WTC11 (cell line): Measurements from ENCODE around the gene GNA14. TPM values are rescaled to one million over a fixed set of nuclear protein-coding genes. Genes with fewer than 3 reads are reported as not detected.

Source experiments
- ATAC-seq: fragments of 200-7000 bp; cut with Tn5 transposase; 2 replicates; pipeline ENCODE4 v1.10.0; 2021; ENCODE audit warnings: mild to moderate bottlenecking, moderate library complexity
- CTCF ChIA-PET: fragments of 300-600 bp; sonication (Branson Sonifier 250); formaldehyde crosslinking; loops from one replicate; lab custom pipeline; 2021; ENCODE audit warnings: antibody characterized with exemption; lab: Charles Lee
- POLR2A ChIA-PET: fragments of 350-600 bp; sonication (Branson Sonifier 250); formaldehyde crosslinking; loops from one replicate; lab custom pipeline; 2021; ENCODE audit warnings: antibody characterized with exemption; lab: Charles Lee
- DNase-seq: peaks from one replicate; pipeline ENCODE4 v3.0.0; 2021; ENCODE audit warnings: low spot score
- H3K27ac Mint-ChIP-seq: 2 replicates; pipeline ENCODE4 v1.8.0; 2021; ENCODE audit warnings: mixed read lengths
- H3K27me3 Mint-ChIP-seq: 2 replicates; pipeline ENCODE4 v1.8.0; 2021; ENCODE audit warnings: low read depth, mild to moderate bottlenecking, moderate library complexity, mixed read lengths
- H3K36me3 Mint-ChIP-seq: 2 replicates; pipeline ENCODE4 v1.8.0; 2021; ENCODE audit warnings: mixed read lengths
- H3K4me1 Mint-ChIP-seq: 2 replicates; pipeline ENCODE4 v1.8.0; 2022; ENCODE audit warnings: mixed read lengths
- H3K4me3 Mint-ChIP-seq: 2 replicates; pipeline ENCODE4 v1.8.0; 2021; ENCODE audit warnings: mild to moderate bottlenecking, moderate library complexity, mixed read lengths
- H3K9me3 Mint-ChIP-seq: 2 replicates; pipeline ENCODE4 v1.8.0; 2021; ENCODE audit warnings: mixed read lengths
- ATF1 ChIP-seq: sonication (generic); formaldehyde crosslinking; IDR thresholded peaks from 2 replicates; pipeline ENCODE4 v1.8.1; 2023; ENCODE audit warnings: mild to moderate bottlenecking, moderate library complexity, missing genetic modification reagents
- CBFB ChIP-seq: sonication (generic); formaldehyde crosslinking; IDR thresholded peaks from 2 replicates; pipeline ENCODE4 v1.8.1; 2022; ENCODE audit warnings: mild to moderate bottlenecking, low read depth, missing genetic modification reagents
- ELF4 ChIP-seq: sonication (generic); formaldehyde crosslinking; IDR thresholded peaks from 2 replicates; pipeline ENCODE4 v1.8.1; 2022; ENCODE audit warnings: low read depth, mild to moderate bottlenecking, moderate library complexity, missing genetic modification reagents
- ESRRA ChIP-seq: sonication (generic); formaldehyde crosslinking; IDR thresholded peaks from 2 replicates; pipeline ENCODE4 v1.8.1; 2022; ENCODE audit warnings: mild to moderate bottlenecking, missing genetic modification reagents, borderline replicate concordance
- GTF2I ChIP-seq: fragments of 250-450 bp; sonication (Bioruptor Pico); conservative IDR thresholded peaks from 2 replicates; pipeline ENCODE4 v1.4.0; 2021; ENCODE audit warnings: mild to moderate bottlenecking
- HMGA2 ChIP-seq: fragments of 250-450 bp; sonication (Bioruptor Pico); IDR thresholded peaks from 2 replicates; pipeline ENCODE4 v1.4.0; 2021; ENCODE audit warnings: mild to moderate bottlenecking, moderate library complexity
- JUN ChIP-seq: sonication (generic); formaldehyde crosslinking; IDR thresholded peaks from 2 replicates; pipeline ENCODE4 v1.8.0; 2023; ENCODE audit warnings: mild to moderate bottlenecking, missing genetic modification reagents
- MXD4 ChIP-seq: fragments of 250-450 bp; sonication (Bioruptor Pico); IDR thresholded peaks from 2 replicates; pipeline ENCODE4 v1.8.0; 2021; ENCODE audit warnings: mild to moderate bottlenecking, moderate library complexity, borderline replicate concordance
- PRRX2 ChIP-seq: fragments of 250-450 bp; sonication (Bioruptor Pico); IDR thresholded peaks from 2 replicates; pipeline ENCODE4 v1.8.0; 2021; ENCODE audit warnings: mild to moderate bottlenecking
- RELA ChIP-seq: sonication (generic); formaldehyde crosslinking; IDR thresholded peaks from 2 replicates; pipeline ENCODE4 v1.8.1; 2022; ENCODE audit warnings: missing genetic modification reagents, mild to moderate bottlenecking, borderline replicate concordance
- RORB ChIP-seq: fragments of 250-450 bp; sonication (Bioruptor Pico); IDR thresholded peaks from 2 replicates; pipeline ENCODE4 v1.9.0; 2021; ENCODE audit warnings: mild to moderate bottlenecking
- SMAD3 ChIP-seq: sonication (generic); formaldehyde crosslinking; IDR thresholded peaks from 2 replicates; pipeline ENCODE4 v1.8.0; 2022; ENCODE audit warnings: missing genetic modification reagents, mild to moderate bottlenecking, borderline replicate concordance
- SP1 ChIP-seq: sonication (generic); formaldehyde crosslinking; conservative IDR thresholded peaks from 2 replicates; pipeline ENCODE4 v1.8.1; 2022; ENCODE audit warnings: missing genetic modification reagents
- TCF7 ChIP-seq: sonication (generic); formaldehyde crosslinking; IDR thresholded peaks from 2 replicates; pipeline ENCODE4 v1.8.0; 2022; ENCODE audit warnings: mild to moderate bottlenecking, low read depth, missing genetic modification reagents, moderate library complexity
- TEAD4 ChIP-seq: sonication (generic); formaldehyde crosslinking; IDR thresholded peaks from 2 replicates; pipeline ENCODE4 v1.8.0; 2022; ENCODE audit warnings: mild to moderate bottlenecking, missing genetic modification reagents
- ZNF219 ChIP-seq: sonication (generic); formaldehyde crosslinking; IDR thresholded peaks from 2 replicates; pipeline ENCODE4 v1.8.0; 2023; ENCODE audit warnings: missing genetic modification reagents, mild to moderate bottlenecking, borderline replicate concordance
- ZNF232 ChIP-seq: sonication (generic); formaldehyde crosslinking; IDR thresholded peaks from 2 replicates; pipeline ENCODE4 v1.8.0; 2022; ENCODE audit warnings: mild to moderate bottlenecking, missing genetic modification reagents
- total RNA-seq: library from RNA; stranded (reverse); gene quantifications from 3 replicates; pipeline ENCODE4 v1.2.3, GENCODE V29; 2021
- TF ChIP-seq, protein P1 (sequence below): sonication (generic); formaldehyde crosslinking; IDR thresholded peaks from 2 replicates; pipeline ENCODE4 v1.8.1; 2023; ENCODE audit warnings: mild to moderate bottlenecking, missing genetic modification reagents, moderate library complexity
- TF ChIP-seq, protein P2 (sequence below): fragments of 250-450 bp; sonication (Bioruptor Pico); IDR thresholded peaks from 2 replicates; pipeline ENCODE4 v1.9.0; 2021; ENCODE audit warnings: mild to moderate bottlenecking, borderline replicate concordance
- TF ChIP-seq, protein P3 (sequence below): sonication (generic); formaldehyde crosslinking; IDR thresholded peaks from 2 replicates; pipeline ENCODE4 v1.8.1; 2023; ENCODE audit warnings: mild to moderate bottlenecking, moderate library complexity, missing genetic modification reagents
- TF ChIP-seq, protein P4 (sequence below): fragments of 250-450 bp; sonication (Bioruptor Pico); IDR thresholded peaks from 2 replicates; pipeline ENCODE4 v2.1.2; 2022; ENCODE audit warnings: mild to moderate bottlenecking, moderate library complexity
- TF ChIP-seq, protein P5 (sequence below): sonication (generic); formaldehyde crosslinking; IDR thresholded peaks from 2 replicates; pipeline ENCODE4 v1.8.0; 2022; ENCODE audit warnings: mild to moderate bottlenecking, missing genetic modification reagents
- TF ChIP-seq, protein P6 (sequence below): sonication (generic); formaldehyde crosslinking; IDR thresholded peaks from 2 replicates; pipeline ENCODE4 v1.8.1; 2022; ENCODE audit warnings: mild to moderate bottlenecking, moderate library complexity, missing genetic modification reagents

GNA14 gene
- total RNA-seq, 1 experiment from 2014 or later: 26.7 TPM

DNA sequence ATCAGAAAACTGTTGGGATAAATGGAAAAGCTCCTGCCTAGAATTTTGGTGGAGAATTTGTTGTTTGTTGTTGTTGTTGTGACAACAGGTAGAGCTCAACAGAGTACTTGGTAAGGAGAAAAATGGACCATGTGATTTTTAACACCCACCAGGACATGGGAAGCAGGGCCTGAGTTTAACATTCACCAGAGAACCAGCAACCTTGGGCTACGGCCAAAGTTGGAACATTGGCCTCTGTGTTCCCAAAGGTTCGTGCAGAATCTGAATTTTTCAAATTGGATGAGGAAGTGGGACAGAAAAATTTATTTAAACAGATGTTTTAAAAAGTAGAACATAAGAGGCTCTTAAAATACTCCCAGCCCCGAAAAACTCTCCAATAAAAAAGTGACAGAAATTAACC, 127.0 kb downstream of the GNA14 start (continued):
- TF ChIP-seq, protein P1, sequence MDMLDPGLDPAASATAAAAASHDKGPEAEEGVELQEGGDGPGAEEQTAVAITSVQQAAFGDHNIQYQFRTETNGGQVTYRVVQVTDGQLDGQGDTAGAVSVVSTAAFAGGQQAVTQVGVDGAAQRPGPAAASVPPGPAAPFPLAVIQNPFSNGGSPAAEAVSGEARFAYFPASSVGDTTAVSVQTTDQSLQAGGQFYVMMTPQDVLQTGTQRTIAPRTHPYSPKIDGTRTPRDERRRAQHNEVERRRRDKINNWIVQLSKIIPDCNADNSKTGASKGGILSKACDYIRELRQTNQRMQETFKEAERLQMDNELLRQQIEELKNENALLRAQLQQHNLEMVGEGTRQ (CRISPR knock-in tag): no peak
- TF ChIP-seq, protein P2, sequence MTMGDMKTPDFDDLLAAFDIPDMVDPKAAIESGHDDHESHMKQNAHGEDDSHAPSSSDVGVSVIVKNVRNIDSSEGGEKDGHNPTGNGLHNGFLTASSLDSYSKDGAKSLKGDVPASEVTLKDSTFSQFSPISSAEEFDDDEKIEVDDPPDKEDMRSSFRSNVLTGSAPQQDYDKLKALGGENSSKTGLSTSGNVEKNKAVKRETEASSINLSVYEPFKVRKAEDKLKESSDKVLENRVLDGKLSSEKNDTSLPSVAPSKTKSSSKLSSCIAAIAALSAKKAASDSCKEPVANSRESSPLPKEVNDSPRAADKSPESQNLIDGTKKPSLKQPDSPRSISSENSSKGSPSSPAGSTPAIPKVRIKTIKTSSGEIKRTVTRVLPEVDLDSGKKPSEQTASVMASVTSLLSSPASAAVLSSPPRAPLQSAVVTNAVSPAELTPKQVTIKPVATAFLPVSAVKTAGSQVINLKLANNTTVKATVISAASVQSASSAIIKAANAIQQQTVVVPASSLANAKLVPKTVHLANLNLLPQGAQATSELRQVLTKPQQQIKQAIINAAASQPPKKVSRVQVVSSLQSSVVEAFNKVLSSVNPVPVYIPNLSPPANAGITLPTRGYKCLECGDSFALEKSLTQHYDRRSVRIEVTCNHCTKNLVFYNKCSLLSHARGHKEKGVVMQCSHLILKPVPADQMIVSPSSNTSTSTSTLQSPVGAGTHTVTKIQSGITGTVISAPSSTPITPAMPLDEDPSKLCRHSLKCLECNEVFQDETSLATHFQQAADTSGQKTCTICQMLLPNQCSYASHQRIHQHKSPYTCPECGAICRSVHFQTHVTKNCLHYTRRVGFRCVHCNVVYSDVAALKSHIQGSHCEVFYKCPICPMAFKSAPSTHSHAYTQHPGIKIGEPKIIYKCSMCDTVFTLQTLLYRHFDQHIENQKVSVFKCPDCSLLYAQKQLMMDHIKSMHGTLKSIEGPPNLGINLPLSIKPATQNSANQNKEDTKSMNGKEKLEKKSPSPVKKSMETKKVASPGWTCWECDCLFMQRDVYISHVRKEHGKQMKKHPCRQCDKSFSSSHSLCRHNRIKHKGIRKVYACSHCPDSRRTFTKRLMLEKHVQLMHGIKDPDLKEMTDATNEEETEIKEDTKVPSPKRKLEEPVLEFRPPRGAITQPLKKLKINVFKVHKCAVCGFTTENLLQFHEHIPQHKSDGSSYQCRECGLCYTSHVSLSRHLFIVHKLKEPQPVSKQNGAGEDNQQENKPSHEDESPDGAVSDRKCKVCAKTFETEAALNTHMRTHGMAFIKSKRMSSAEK (CRISPR knock-in tag): no peak
- TF ChIP-seq TEAD4 (CRISPR knock-in tag): no peak
- no peak for TF ChIP-seq RORB (CRISPR knock-in tag)
- TF ChIP-seq, protein P3, sequence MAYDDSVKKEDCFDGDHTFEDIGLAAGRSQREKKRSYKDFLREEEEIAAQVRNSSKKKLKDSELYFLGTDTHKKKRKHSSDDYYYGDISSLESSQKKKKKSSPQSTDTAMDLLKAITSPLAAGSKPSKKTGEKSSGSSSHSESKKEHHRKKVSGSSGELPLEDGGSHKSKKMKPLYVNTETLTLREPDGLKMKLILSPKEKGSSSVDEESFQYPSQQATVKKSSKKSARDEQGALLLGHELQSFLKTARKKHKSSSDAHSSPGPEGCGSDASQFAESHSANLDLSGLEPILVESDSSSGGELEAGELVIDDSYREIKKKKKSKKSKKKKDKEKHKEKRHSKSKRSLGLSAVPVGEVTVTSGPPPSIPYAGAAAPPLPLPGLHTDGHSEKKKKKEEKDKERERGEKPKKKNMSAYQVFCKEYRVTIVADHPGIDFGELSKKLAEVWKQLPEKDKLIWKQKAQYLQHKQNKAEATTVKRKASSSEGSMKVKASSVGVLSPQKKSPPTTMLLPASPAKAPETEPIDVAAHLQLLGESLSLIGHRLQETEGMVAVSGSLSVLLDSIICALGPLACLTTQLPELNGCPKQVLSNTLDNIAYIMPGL (CRISPR knock-in tag): no peak
- no peak for TF ChIP-seq ELF4 (CRISPR knock-in tag)
- TF ChIP-seq TCF7 (CRISPR knock-in tag): no peak

DNA sequence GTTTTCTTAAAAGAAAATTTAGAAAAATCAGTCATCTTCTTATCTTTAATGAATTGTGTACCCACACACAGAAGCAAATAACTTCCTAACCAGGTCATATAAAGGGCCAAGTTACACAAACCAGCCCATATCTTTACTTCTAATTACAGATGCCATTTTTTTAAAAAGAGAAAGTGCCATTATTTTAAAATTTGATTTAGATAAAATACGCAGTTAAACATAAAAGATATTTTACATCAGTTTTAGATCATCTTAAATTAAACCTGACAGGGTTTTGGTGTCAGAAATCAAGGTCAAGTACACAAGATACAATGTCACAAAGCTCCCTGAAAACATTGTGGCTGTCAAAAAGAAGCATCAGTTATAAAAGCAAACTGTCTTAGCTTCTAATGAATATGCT, 129.4 kb downstream of the GNA14 start:
- peaks cover 8% of the 10 kb centered on the region for H3K9me3 Mint-ChIP-seq
- H3K4me3 Mint-ChIP-seq: no peak overlapping the region
- peaks cover 15% of the 10 kb centered on the region for H3K36me3 Mint-ChIP-seq
- DNase-seq (no peak), ATAC-seq (no peak)
- TF ChIP-seq MXD4 (CRISPR knock-in tag) (no peak), JUN (CRISPR knock-in tag) (no peak), ZNF219 (no peak), GTF2I (CRISPR knock-in tag) (no peak), ZNF232 (CRISPR knock-in tag) (no peak), CBFB (CRISPR knock-in tag) (no peak)
- TF ChIP-seq, protein P4, sequence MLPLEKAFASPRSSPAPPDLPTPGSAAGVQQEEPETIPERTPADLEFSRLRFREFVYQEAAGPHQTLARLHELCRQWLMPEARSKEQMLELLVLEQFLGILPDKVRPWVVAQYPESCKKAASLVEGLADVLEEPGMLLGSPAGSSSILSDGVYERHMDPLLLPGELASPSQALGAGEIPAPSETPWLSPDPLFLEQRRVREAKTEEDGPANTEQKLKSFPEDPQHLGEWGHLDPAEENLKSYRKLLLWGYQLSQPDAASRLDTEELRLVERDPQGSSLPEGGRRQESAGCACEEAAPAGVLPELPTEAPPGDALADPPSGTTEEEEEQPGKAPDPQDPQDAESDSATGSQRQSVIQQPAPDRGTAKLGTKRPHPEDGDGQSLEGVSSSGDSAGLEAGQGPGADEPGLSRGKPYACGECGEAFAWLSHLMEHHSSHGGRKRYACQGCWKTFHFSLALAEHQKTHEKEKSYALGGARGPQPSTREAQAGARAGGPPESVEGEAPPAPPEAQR (CRISPR knock-in tag): no peak
- H3K27me3 Mint-ChIP-seq: no peaks in the 10 kb centered on the region
- no peak overlapping the region for H3K27ac Mint-ChIP-seq
- POLR2A ChIA-PET: no interaction called here
- peaks cover 7% of the 10 kb centered on the region; the same call in 1 of the 2 replicates for H3K4me1 Mint-ChIP-seq
- CTCF ChIA-PET: interaction anchor here (1.3 kb wide), 1 partner anchor 130 kb away, joined by 4 read pairs; no protein-coding TSS in a partner anchor

DNA sequence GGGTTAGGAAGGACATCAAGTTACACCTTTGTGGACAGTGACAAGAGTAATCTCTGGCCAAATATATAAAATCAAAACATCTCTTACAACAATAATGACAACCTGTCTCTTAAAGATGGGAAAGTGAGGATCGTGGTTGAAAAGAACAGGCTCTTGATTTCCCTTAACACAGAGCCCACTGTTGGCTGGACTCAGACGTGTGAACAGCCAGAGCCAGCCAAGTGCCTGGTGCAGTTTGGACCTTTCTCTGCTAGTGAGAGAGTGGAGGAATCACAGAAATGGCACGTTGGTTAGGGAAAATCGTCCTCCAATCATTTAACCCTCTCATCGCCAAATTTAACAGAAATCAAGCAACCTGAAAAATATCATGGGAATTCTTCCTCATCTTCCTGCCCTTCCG, 131.3 kb downstream of the GNA14 start:
- no peak overlapping the region for H3K27ac Mint-ChIP-seq
- 0 out of 2 replicates have a peak, but pooled peaks cover 3% of the 10 kb centered on the region for H3K36me3 Mint-ChIP-seq
- H3K9me3 Mint-ChIP-seq: no peaks in the 10 kb centered on the region
- H3K4me3 Mint-ChIP-seq: no peak overlapping the region
- ATAC-seq (no peak), DNase-seq (no peak)
- H3K4me1 Mint-ChIP-seq: peaks cover 5% of the 10 kb centered on the region; the same call in 1 of the 2 replicates
- POLR2A ChIA-PET: no interaction called here
- CTCF ChIA-PET: no interaction called here
- no peaks in the 10 kb centered on the region for H3K27me3 Mint-ChIP-seq
- TF ChIP-seq ATF1 (CRISPR knock-in tag) (no peak), PRRX2 (CRISPR knock-in tag) (no peak), SP1 (CRISPR knock-in tag) (no peak), SMAD3 (CRISPR knock-in tag) (no peak), TCF7 (CRISPR knock-in tag) (no peak), ESRRA (CRISPR knock-in tag) (no peak), HMGA2 (CRISPR knock-in tag) (no peak), RELA (CRISPR knock-in tag) (no peak)
- TF ChIP-seq, protein P5, sequence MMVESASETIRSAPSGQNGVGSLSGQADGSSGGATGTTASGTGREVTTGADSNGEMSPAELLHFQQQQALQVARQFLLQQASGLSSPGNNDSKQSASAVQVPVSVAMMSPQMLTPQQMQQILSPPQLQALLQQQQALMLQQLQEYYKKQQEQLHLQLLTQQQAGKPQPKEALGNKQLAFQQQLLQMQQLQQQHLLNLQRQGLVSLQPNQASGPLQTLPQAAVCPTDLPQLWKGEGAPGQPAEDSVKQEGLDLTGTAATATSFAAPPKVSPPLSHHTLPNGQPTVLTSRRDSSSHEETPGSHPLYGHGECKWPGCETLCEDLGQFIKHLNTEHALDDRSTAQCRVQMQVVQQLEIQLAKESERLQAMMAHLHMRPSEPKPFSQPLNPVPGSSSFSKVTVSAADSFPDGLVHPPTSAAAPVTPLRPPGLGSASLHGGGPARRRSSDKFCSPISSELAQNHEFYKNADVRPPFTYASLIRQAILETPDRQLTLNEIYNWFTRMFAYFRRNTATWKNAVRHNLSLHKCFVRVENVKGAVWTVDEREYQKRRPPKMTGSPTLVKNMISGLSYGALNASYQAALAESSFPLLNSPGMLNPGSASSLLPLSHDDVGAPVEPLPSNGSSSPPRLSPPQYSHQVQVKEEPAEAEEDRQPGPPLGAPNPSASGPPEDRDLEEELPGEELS (CRISPR knock-in tag): no peak
- TF ChIP-seq, protein P1 (CRISPR knock-in tag): no peak
- TF ChIP-seq, protein P6, sequence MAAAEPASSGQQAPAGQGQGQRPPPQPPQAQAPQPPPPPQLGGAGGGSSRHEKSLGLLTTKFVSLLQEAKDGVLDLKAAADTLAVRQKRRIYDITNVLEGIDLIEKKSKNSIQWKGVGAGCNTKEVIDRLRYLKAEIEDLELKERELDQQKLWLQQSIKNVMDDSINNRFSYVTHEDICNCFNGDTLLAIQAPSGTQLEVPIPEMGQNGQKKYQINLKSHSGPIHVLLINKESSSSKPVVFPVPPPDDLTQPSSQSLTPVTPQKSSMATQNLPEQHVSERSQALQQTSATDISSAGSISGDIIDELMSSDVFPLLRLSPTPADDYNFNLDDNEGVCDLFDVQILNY (CRISPR knock-in tag): no peak
